Posterior cingulate gyrus (tissue), 11 donors: ENCODE data around the gene KCNQ4.

Experiments used
- DNase-seq, 10 donors: peaks; one replicate each; pipeline versions ENCODE4 v3.0.0 to v3.0.0-alpha.2; 2020 to 2021; ENCODE audit warnings: mixed read lengths in 3 of 10
- intact Hi-C: fragments of 100-400 bp; cut with DNase I; formaldehyde crosslinking; loops from one replicate; pipeline ENCODE4 v1.15.1; 2023

The KCNQ4 gene

GRCh38 chr1:40789661-40790430 lies 6.3 kb downstream of the KCNQ4 start:
- intact Hi-C loops, result loop anchor here (10.0 kb wide), 2 partner anchors 165 to 175 kb away; no protein-coding TSS in a partner anchor
- DNase-seq, result peak in 2 of 10 donors; percentile 15 to 16

GRCh38 chr1:40792036-40792435 lies 8.4 kb downstream of the KCNQ4 start:
- peak in 2 of 10 donors; percentile 14 to 66 for DNase-seq
- intact Hi-C loops, result no loop called here

- peak in 1 of 10 donors; percentile 20 for DNase-seq
- intact Hi-C loops, result no loop called here
These were observed 10.0 kb downstream of the KCNQ4 start for GRCh38 chr1:40793617-40794016.

GRCh38 chr1:40794048-40794447 lies 10.5 kb downstream of the KCNQ4 start:
- peak in 1 of 10 donors; percentile 26 for DNase-seq
- intact Hi-C loops, result no loop called here

- intact Hi-C loops, result no loop called here
- peak in 1 of 10 donors; percentile 31 for DNase-seq
These were observed 11.6 kb downstream of the KCNQ4 start for GRCh38 chr1:40794974-40795715.

- intact Hi-C loops, result no loop called here
- peak in 1 of 10 donors; percentile 34 for DNase-seq
These were observed 12.4 kb downstream of the KCNQ4 start for GRCh38 chr1:40795811-40796586.

- peak in 1 of 10 donors; percentile 78 for DNase-seq
- intact Hi-C loops, result no loop called here
These were observed 13.5 kb downstream of the KCNQ4 start for GRCh38 chr1:40796939-40797667.

GRCh38 chr1:40797668-40798010 lies 14.1 kb downstream of the KCNQ4 start:
- intact Hi-C loops, result no loop called here
- peak in 1 of 10 donors; percentile 64 for DNase-seq

GRCh38 chr1:40798366-40799281 lies 15.0 kb downstream of the KCNQ4 start:
- intact Hi-C loops, result no loop called here
- peak in 1 of 10 donors; percentile 78 for DNase-seq

- no peak for DNase-seq
- intact Hi-C loops, result no loop called here
These were observed 15.8 kb downstream of the KCNQ4 start for GRCh38 chr1:40799351-40799867.

- DNase-seq, result no peak
- intact Hi-C loops, result no loop called here
These were observed 18.1 kb downstream of the KCNQ4 start for GRCh38 chr1:40801742-40802077.

GRCh38 chr1:40802078-40802741 lies 18.6 kb downstream of the KCNQ4 start:
- peak in 5 of 10 donors; percentile 30 to 91 (median 39) for DNase-seq
- intact Hi-C loops, result no loop called here

GRCh38 chr1:40802742-40803113 lies 19.1 kb downstream of the KCNQ4 start:
- intact Hi-C loops, result no loop called here
- DNase-seq, result no peak

GRCh38 chr1:40803447-40803846 lies 19.9 kb downstream of the KCNQ4 start:
- DNase-seq, result no peak

GRCh38 chr1:40803902-40804301 lies 20.3 kb downstream of the KCNQ4 start:
- intact Hi-C loops, result no loop called here
- no peak for DNase-seq

More at GRCh38 chr1:40803447-40803846, 19.9 kb downstream of the KCNQ4 start:
- intact Hi-C loops, result no loop called here

- intact Hi-C loops, result no loop called here
- DNase-seq, result no peak
These were observed 22.7 kb downstream of the KCNQ4 start for GRCh38 chr1:40806240-40806639.

GRCh38 chr1:40806731-40807695 lies 23.4 kb downstream of the KCNQ4 start:
- no peak for DNase-seq
- intact Hi-C loops, result no loop called here
